Measurements from ENCODE around the gene VTI1B.

VTI1B gene

GRCh38 chr14:67680941-67681340 is 6.5 kb upstream of the VTI1B start:
- H3K27ac Mint-ChIP-seq = no peak overlapping the region
- H3K36me3 Mint-ChIP-seq (ENCODE audit: low read depth) = peaks cover 78% of the 10 kb centered on the region
- no peaks in the 10 kb centered on the region for H3K4me1 Mint-ChIP-seq
- H3K27me3 Mint-ChIP-seq (ENCODE audit: low read depth, poor library complexity) = no peaks in the 10 kb centered on the region
- no peaks in the 10 kb centered on the region for H3K9me3 Mint-ChIP-seq
- no peak overlapping the region for H3K4me3 Mint-ChIP-seq
- no peak for TF ChIP-seq CTCF (IDR thresholded peaks at IDR 0.05)
- DNase-seq = no peak

DNA sequence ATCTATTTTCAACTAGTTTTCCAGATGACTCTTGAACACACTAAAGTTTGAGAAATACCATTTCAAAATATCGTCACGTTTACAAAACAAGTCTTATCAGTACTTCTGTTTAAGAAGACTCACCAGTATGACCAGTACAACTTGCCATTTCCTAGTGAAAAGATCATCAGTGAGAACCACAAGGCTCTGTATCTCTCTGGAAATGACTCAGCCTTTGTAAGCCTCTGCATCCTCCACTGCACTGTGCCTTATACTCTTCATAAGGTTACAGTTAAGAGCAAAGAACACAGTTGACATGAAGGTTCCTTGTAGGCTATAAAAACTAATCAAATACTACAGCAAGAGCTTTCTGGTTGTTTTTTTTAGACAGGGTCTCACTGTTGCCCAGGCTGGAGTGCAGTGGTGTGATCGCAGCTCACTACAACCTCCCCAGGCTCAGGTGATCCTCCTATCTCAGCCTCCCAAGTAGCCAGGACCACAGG is 5.7 kb upstream of the VTI1B start:
- Mint-ChIP-seq H3K4me3 (no peak overlapping the region), H3K9me3 (no peaks in the 10 kb centered on the region), H3K27me3 (ENCODE audit: low read depth, poor library complexity) (no peaks in the 10 kb centered on the region), H3K4me1 (peaks cover 7% of the 10 kb centered on the region), H3K36me3 (ENCODE audit: low read depth) (peaks cover 71% of the 10 kb centered on the region), H3K27ac (no peak overlapping the region)
- TF ChIP-seq CTCF (IDR thresholded peaks at IDR 0.05) = no peak
- no peak for DNase-seq

- no peak overlapping the region for H3K27ac Mint-ChIP-seq
- no peak for TF ChIP-seq CTCF (IDR thresholded peaks at IDR 0.05)
- no peak for DNase-seq
- H3K27me3 Mint-ChIP-seq (ENCODE audit: low read depth, poor library complexity) = no peaks in the 10 kb centered on the region
- no peaks in the 10 kb centered on the region for H3K9me3 Mint-ChIP-seq
- H3K36me3 Mint-ChIP-seq (ENCODE audit: low read depth) = peaks cover 59% of the 10 kb centered on the region
- H3K4me1 Mint-ChIP-seq = peaks cover 9% of the 10 kb centered on the region
- H3K4me3 Mint-ChIP-seq = no peak overlapping the region
Measured at GRCh38 chr14:67679006-67679405, 4.6 kb upstream of the VTI1B start.

GRCh38 chr14:67675219-67675582 is 769 bp upstream of the VTI1B start:
- Mint-ChIP-seq H3K27me3 (ENCODE audit: low read depth, poor library complexity) (no peaks in the 10 kb centered on the region), H3K4me1 (peaks cover 33% of the 10 kb centered on the region), H3K36me3 (ENCODE audit: low read depth) (peaks cover 33% of the 10 kb centered on the region), H3K27ac (peak overlapping the region; percentile 99), H3K9me3 (no peaks in the 10 kb centered on the region), H3K4me3 (peak overlapping the region; percentile 92)
- TF ChIP-seq CTCF (IDR thresholded peaks at IDR 0.05) = no peak
- DNase-seq = no peak

GRCh38 chr14:67674139-67674479 is 323 bp downstream of the VTI1B start:
- Mint-ChIP-seq H3K36me3 (ENCODE audit: low read depth) (peaks cover 33% of the 10 kb centered on the region), H3K9me3 (no peaks in the 10 kb centered on the region), H3K27ac (peak overlapping the region; percentile 98), H3K4me3 (peak overlapping the region; percentile 92), H3K4me1 (peaks cover 33% of the 10 kb centered on the region), H3K27me3 (ENCODE audit: low read depth, poor library complexity) (no peaks in the 10 kb centered on the region)
- peak; percentile 86 for DNase-seq
- TF ChIP-seq CTCF (IDR thresholded peaks at IDR 0.05) = no peak

DNA sequence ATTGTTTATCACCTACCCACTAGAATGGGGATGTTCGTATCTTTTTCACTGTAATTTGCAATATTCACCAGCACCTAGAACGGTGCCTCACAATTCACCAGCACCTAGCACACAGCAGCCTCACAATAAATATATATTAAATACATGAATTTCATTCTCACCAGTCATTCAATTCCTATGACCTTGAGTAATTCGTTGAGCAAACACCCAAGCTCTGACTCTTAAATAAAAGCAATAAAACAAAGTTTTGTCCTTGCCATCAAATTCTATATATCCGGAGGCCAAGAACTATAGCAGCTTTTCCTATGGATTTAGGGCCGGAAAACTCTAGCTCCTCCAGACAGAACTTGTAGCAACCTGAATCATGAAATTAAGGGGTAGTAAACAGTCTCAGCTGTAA is 981 bp downstream of the VTI1B start:
- no peaks in the 10 kb centered on the region for H3K27me3 Mint-ChIP-seq (ENCODE audit: low read depth, poor library complexity)
- peaks cover 33% of the 10 kb centered on the region for H3K4me1 Mint-ChIP-seq
- no peak for DNase-seq
- peaks cover 27% of the 10 kb centered on the region for H3K36me3 Mint-ChIP-seq (ENCODE audit: low read depth)
- H3K27ac Mint-ChIP-seq = peak overlapping the region; percentile 96
- TF ChIP-seq CTCF (IDR thresholded peaks at IDR 0.05) = no peak
- peak overlapping the region; percentile 92 for H3K4me3 Mint-ChIP-seq
- H3K9me3 Mint-ChIP-seq = no peaks in the 10 kb centered on the region

Data from nephron progenitor cell (in vitro differentiated cells).